Measurements from ENCODE around the gene NCOA3.
"Not testable (repeated sequence)": the region's sequence is repeated elsewhere in the genome, so short reads cannot be mapped to it uniquely, and the experiment has no call there.

Gene NCOA3

DNA sequence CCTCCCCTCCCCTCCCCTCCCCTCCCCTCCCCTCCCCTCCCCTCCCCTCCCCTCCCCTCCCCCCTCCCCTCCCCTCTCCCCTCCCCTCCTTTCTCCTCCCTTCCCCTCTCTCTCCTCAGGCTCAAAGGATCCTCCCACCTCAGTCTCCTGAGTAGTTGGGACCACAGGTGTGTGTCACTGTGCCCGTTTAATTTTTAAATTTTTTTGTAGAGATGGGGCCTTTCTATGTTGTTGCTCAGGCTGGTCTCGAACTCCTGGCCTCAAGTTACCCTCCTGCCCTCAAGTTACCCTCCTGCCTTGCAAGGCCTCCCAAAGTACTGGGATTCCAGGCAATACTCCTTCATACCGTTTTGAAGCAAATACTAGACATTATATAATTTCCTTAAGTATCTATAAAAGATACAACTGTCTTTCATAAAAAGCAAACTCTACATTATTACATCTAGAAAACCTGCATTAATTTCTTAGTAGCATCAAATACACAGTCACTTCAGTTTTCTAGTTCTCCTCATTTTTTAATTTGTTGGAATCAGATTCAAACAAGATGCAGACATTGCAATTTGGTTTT, 39.8 kb downstream of the NCOA3 start:
- no peak for DNase-seq

DNA sequence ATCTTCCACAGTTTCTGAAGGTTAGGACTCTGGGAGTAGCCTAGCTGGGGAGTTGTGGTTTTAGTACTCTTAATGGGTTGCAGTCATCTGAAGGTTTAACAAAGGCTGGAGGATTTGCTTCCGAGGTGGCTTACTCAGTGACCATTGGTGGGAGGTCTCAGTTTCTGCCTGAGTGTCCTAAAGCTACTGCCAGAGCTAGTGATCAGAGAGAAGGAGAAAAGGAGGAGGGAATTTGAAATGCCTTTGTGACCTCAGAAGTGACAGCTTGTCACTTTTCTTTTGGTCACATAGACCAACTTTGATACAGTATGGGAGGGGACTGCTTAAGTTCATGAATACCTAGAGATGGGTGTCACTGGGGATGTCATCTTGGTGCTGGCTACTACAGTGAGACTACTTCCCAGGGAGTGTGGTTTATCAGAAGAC, 41.3 kb downstream of the NCOA3 start:
- no peak for DNase-seq

DNA sequence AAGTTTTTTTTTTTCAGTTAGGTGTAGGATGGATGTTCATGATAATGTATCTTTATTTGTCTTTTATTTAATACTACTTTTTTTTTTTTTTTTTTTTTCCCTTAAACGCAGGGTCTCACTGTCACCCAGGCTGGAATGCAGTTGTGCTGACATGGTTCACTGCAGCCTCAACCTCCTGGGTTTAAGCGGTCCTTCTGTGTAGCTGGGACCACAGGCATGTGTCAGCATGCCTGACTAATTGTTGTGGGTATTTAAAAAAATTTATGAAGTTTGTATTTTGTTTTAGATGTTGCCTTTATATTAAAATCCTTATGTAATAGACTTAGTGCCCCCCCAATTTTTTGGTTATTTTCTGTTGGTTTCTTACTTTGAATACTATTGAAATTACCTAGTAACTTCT, 42.6 kb downstream of the NCOA3 start:
- DNase-seq, result no peak

DNA sequence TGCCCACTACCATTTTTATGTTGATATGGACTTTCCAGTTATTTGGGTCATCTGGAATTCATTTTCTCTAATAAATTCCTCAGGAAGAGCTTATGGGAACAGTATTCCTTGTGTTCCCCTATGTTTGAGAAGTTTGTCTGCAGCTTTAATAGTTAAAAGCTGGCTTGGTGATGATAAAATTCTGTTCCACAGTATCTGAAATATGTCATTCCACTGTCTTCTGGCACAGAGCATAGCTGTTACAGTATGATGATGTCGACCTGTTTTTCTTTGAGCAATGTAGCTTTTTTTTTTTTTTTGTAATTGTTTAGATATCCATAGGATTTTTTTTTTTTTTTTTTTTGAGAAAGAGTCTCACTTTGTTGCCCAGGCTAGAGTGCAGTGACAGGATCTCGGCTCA, 43.2 kb downstream of the NCOA3 start:
- no peak for DNase-seq

DNA sequence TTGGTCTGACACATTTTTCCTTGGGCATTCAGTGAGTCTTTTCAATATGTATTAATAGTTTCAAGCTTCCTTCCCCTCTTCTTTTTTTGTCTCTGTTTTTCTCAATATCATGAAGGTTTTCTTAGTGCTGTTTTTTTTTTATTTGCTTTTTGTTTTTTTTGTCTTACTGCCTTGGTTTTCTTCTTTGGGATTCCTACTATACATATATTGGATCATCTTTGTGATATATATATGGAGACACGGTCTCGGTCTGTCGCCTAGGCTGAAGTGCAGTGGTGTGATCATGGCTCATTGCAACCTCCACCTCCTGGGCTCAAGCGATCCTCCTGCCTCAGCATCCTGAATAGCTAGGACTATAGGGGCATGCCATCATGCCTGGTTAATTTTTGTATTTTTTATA, 43.8 kb downstream of the NCOA3 start:
- no peak for DNase-seq

DNA sequence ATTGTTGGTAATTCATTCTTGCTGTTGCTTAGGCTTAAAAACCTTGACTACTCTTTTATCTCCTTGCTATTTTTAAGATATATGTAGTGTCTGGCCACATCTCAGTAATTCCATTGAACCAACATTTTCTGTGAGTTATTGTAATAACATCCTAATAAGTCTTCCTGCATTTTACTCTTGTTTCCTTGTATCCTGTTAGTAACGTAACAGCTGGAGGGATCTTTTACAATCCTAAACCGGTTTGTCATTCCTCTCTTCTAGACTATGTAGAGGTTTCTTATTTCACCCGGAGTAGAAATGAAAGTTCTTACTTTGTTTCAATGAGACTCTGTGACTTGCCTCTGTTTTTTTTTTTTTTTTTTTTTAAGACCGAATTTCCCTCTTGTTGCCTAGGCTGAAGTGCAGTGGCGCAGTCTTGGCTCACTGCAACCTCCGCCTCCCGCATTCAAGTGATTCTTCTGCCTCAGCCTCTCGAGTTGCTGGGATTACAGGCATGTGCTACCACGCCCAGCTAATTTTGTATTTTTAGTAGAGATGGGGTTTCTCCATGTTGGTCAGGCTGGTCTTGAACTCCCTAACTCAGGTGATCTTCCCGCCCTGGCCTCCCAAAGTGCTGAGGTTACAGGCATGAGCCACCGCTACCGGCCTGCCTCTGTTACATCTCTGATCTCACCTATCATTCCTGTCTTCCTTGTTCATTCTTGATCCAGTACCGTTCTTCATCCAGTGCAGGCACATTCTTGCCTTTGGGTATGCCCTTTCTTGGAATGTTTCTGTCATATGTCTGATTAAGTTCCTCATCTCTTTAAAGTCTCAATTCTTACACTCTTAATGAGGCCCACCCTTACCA, 44.7 kb downstream of the NCOA3 start:
- no peak for DNase-seq

DNA sequence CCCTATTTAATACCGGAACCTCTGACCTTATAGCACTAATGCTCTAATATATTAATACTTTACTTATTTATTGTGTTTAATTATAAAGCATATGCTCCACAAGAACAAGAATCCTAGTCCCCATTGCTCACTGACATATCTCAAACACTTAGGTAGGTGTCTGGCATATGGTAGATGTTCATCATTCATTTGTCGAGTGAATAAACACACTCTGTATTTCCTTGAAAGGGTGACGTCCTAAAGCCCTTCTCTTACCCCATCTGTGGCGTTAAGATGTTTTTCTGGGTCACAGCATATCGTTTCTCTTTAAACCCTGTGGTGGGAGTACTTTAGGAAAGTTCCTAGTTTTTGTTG, 45.3 kb downstream of the NCOA3 start:
- no peak for DNase-seq

DNA sequence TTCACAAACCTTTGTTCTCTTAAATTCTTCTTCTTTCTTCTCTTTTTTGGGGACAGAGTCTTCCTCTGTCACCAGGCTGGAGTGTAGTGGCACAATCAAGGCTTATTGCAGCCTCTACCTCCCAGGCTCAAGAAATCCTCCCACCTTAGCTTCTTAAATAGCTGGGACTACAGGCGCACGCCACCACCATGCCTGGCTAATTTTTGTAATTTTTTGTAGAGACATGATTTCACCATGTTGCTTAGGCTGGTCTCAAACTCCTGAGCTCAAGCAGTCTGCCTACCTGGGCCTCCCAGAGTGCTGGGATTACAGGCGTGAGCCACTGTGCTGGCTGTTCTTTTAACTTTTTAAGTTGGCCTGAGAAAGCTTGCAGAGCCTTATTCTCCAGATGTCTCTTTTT, 48.0 kb downstream of the NCOA3 start:
- no peak for DNase-seq

DNA sequence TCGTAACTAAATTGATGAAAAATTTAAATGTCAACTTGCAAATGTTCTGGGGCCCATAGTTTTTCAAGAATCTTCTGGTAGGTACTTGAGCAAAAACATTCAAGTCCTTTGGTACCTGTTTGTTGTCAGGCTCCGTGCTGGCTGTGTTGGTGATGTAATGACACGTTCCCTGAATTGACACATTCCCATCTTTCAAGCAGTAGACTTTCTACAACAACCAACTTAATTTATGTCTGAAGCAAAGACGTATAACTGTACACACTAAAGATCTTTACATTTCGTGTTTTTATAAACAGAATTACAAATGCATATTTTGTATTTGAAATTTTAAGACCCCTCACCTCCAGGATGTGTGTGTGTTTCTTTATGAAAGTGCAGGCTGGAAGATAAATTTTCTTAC, 49.5 kb downstream of the NCOA3 start:
- DNase-seq, result no peak

DNA sequence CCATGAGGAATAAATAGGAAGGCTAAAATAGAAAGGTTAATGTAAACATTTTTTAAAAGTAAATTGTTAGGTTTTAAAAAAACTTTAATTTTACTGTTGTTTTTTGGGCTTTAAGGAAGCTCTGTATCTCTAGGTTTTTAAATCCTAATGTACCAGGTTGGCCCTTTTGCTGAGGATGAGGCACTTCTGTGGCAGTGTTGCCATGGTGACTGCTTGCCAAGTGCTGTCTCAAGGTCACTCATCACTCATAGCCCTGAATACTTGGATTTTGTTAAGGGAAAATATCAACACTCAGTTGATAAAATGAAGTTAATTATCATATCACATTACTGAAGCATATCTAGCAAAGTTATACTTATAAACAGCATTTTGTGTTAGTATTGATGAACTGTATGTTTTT, 50.2 kb downstream of the NCOA3 start:
- DNase-seq, result no peak

DNA sequence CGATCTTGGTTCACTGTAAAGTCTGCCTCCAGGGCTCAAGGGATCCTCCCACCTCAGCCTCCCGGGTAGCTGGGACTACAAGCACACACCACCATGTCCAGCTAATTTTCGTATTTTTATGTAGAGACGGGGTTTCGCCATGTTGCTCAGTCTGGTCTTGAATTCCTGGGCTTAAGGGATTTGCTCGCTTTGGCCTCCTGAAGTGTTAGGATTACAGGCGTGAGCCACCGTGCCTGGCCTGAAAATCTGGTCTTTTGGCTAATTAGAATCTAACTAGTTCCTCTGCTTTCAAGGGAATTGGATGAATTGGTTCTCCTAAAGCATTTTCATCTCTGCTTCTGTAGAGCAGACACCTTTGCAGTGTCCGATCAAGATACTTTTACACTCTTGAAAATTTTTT, 51.3 kb downstream of the NCOA3 start:
- no peak for DNase-seq

DNA sequence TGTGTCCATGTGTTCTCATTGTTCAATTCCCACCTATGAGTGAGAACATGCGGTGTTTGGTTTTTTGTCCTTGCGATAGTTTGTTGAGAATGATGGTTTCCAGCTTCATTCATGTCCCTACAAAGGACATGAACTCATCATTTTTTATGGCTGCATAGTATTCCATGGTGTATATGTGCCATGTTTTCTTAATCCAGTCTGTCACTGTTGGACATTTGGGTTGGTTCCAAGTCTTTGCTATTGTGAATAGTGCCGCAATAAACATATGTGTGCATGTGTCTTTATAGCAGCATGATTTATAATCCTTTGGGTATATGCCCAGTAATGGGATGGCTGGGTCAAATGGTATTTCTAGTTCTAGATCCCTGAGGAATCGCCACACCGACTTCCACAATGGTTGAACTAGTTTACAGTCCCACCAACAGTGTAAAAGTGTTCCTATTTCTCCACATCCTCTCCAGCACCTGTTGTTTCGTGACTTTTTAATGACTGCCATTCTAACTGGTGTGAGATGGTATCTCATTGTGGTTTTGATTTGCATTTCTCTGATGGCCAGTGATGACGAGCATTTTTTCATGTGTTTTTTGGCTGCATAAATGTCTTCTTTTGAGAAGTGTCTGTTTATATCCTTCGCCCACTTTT, 52.0 kb downstream of the NCOA3 start:
- not testable (repeated sequence) for DNase-seq

DNA sequence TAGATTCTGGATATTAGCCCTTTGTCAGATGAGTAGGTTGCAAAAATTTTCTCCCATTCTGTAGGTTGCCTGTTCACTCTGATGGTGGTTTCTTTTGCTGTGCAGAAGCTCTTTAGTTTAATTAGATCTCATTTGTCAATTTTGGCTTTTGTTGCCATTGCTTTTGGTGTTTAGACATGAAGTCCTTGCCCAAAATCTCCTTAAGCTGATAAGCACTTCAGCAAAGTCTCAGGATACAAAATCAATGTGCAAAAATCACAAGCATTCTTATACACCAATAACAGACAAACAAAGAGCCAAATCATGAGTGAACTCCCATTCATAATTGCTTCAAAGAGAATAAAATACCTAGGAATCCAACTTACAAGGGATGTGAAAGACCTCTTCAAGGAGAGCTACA, 52.6 kb downstream of the NCOA3 start:
- not testable (repeated sequence) for DNase-seq

DNA sequence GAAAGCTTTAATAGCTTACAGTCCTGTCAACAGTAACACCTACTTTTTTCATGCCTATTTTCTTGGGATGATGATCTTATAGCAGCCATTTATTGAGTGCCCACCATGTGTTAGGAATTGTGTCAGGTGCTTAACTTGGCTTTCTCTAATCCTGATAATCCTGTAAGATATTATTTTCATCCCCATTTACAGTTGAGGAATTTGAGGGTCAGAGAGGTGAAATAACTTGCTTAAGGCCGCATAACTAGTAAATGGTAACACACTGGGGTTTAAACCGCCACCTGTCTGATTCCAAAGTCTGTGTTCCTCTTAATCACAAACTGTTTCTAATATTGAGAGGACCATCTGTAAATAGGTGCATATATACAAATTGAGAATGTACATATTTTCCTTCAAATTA, 55.5 kb downstream of the NCOA3 start:
- DNase-seq, result no peak

DNA sequence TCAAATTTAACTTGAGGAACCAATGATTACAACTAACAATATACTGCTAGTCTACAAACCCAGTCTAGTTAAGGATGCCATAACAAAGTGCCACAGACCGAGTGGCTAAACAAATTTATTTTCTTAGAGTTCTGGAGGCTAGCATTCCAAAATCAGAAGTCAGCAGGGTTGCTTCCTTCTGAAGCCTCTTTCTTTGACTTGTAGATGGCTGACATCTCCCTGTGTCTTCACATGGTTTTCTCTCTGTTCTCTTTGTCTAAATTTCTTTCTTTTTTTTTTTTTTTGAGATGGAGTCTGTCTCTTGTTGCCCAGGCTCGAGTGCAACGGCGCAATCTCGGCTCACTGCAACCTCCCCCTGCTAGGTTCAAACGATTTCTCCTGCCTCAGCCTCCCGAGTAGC, 56.1 kb downstream of the NCOA3 start:
- no peak for DNase-seq

DNA sequence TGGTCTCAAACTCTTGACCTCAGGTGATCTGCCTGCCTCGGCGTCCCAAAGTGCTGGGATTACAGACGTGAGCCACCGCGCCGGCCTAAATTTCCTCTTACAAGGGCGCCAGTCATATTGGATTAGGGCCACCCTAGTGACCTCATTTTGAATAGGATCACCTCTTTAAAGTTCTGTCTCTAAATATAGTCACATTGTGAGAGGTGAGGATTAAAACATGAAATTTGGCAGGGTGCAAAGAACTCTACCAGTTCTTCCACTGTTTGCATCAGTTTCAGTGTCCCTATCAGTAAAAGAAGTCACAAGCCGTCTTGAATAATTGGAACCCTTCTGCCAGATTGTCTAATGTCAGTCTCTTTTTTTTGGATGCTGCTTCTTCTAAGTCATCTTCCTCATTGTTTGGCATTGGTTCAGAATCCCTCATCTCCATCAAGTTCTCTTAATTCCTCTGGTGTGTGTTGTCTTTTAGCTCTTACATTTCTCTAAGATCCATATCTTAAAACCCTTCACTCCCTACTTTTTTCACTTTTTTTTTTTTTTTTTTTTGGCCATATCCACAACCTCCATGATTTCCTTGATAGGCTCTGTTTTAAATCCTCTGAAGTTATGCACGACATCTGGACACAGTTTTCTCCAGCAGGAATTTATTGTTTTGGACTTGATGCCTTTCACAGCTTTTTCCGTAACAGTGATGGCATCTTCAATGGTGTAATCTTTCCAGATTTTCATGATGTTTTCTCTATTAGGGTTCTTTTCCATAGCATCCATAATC, 56.8 kb downstream of the NCOA3 start:
- DNase-seq, result no peak

DNA sequence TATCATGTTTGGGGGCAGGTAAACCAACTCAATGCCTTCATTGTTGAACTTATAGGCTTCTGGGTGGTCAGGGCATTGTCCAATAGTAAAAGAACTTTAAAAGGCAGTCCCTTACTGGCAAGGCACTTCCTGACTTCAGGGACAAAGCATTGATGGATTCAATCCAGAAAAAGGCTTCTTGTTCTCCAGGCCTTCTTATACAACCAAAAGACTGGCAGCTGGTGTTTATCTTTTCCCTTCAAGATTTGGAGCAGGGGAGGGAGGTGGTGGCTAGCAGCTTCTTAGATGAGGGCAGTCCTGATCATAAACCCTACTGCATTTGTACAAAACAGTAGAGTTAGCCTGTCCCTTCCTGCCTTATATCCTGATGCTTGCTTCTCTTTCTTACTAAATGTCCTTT, 57.5 kb downstream of the NCOA3 start:
- no peak for DNase-seq

DNA sequence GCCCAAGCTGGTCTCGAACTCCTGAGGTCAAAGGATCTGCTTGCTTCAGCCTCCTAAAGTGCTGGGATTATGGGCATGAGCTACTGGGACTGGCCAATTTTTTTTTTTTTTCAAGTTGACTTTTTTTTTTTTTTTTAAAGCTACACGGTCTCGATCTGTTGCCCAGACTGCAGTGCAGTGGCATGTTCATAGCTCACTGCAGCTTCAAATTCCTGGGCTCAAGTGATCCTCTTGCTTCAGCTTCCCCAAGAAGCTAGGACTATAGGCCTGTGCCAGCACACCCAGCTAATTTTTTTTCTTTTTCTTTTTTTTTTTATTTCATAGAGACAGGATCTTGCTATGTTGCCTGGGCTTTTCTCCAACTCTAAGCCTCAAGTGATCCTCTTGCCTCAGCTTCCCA, 59.5 kb downstream of the NCOA3 start:
- DNase-seq, result no peak

DNA sequence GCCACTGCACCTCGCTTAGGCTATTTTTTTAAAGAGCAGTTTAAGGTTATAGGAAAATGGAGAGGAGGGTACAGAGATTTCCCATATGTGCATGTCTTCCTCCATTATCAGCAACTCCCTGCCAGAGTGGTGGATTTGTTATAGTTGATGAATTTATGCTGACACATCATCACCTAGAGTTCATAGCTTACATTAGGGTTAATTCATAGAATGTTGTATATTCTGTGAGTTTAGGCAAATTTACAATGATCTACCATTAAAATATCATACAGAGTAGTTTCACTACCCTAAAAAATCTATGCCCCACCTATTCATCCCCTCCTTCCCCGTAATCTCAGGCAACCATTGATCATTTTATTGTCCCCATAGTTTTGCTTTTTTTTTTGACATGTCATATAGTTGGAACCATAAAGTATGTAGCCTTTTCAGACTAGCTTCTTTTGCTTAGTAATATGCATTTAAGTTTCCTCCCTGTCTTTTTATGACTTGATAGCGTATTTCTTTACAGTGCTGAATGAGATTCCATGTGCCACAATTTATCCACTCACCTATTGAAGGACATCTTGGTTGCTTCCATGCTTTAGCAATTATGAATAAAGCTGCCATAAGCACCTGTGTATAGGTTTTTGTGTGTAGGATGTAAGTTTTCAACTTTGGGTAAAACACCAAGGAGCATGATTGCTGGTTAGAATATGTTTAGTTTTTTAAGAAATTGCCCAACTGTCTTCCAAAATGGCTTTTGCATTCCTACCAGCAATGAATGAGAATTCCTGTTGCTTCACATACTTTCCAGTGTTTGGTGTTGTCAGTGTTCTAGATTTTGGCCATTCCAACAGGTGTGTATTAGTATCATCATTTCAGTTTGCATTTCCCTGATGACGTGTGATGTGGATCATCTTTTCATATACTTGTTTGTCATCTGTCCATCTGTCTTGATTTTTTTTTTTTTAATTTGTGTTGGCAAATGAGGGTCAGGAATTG, 60.2 kb downstream of the NCOA3 start:
- DNase-seq, result no peak

DNA sequence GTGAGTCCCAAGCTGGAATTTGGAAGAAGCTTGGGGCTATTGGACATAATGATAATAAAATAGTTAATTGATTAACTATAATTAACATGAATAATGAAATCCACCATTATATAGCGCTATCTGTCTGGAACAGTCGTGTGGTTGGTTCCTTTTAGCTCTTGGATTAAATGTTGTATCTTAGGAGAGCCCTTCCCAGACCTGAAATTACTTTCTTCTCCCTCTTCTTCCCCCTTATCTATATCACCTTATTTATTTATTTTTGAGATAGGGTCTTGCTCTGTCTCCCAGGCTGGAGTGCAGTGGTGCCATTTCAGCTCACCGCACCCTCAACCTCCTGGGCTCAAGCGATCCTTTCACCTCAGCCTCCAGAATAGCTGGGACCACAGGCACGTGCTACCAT, 64.6 kb downstream of the NCOA3 start:
- DNase-seq, result no peak

DNA sequence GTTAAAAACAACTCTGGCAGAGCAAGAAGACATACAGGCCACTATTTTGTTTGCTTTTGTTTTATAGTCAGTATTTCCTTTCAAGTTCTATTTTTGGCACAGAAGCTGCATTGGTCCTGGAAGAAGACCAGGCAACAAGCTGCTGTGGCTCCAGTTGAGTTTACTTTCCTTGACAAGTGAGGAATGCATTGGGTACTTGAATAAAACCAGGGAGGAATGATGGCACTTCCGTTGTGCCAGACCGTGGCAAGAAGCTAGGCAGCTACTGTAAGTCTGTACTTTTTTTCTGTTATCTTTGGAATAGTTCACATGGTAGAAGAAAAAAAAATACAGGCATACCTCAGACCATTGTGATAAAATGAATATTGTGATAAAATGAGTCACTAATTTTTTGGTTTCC, 66.3 kb downstream of the NCOA3 start:
- no peak for DNase-seq

DNA sequence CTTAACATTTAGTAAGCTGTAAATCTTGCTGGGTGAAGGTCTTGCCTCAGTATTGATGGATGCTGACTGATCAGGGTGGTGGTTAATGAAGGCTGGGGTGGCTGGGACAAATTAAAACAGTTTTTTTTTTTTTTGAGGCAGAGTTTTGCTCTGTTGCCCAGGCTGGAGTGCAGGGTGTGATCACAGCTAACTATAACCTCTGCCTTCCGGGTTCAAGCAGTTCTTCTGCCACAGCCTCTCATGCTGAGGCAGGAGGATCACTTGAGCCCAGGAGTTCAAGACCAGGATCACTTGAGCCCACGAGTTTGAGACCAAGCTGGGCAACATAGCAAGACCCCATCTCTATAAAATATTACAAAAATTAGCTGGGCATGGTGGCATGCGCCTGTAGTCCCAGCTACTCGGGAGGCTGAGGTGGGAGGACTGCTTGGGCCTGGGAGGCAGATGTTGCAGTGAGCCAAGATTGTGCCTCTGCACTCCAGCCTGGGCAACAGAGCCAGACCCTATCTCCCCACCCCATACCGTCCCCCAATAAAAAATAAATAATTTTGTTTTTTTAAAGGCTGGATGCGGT, 67.2 kb downstream of the NCOA3 start:
- DNase-seq, result no peak

Data from GF-D8 (cell line).